T-cell (primary cell): Measurements from ENCODE around the gene CDO1. TPM values are rescaled to one million over a fixed set of nuclear protein-coding genes. Genes with fewer than 3 reads are reported as not detected.

Source experiments
- total RNA-seq, 35 experiments: library from RNA in 6 of 35; stranded (reverse) in 6 of 35; fragments of 120-200 nt in 1 of 35; gene quantifications; one replicate each; pipeline versions ENCODE4 v1.2.1 to v1.2.4 and lab custom pipeline; 2013 to 2026

The CDO1 gene
- total RNA-seq, 5 donors from 2014 or later (not counting 1 experiment from before 2014, with no cell fraction given), result 0.23 to 0.82 TPM; not detected in 3

Other genes with a start within 250 kb of the CDO1 start
- 1 to 10 TPM in 2 of 5 donors, under 1 TPM in 3; 0.51 to 1.7 (median 0.82) TPM for gene TICAM2, start 214.2 kb downstream of the CDO1 start, total RNA-seq
- gene TMED7, start 190.6 kb downstream of the CDO1 start, total RNA-seq, result 10 to 100 TPM; 43.2 to 58.0 (median 57.7) TPM
- gene ATG12, start 24.9 kb upstream of the CDO1 start, total RNA-seq, result 10 to 100 TPM; 55.2 to 61.4 (median 58.9) TPM
- 10 to 100 TPM; 36.4 to 44.2 (median 39.2) TPM for gene AP3S1, start 25.3 kb upstream of the CDO1 start, total RNA-seq
- gene LVRN, start 145.8 kb upstream of the CDO1 start, total RNA-seq, result under 1 TPM in 2 of 5 donors, not detected in 3; 0.12 to 0.28 TPM
- gene ARL14EPL, start 215.8 kb upstream of the CDO1 start, total RNA-seq, result not detected